Posterior cingulate gyrus (tissue), 11 donors: ENCODE measurements around the gene DMRTC2.

Source experiments
- DNase-seq, 10 donors: peaks; one replicate each; pipeline versions ENCODE4 v3.0.0 to v3.0.0-alpha.2; 2020 to 2021; ENCODE audit warnings: mixed read lengths in 3 of 10
- intact Hi-C: fragments of 100-400 bp; cut with DNase I; formaldehyde crosslinking; loops from one replicate; pipeline ENCODE4 v1.15.1; 2023

Gene DMRTC2

DNA sequence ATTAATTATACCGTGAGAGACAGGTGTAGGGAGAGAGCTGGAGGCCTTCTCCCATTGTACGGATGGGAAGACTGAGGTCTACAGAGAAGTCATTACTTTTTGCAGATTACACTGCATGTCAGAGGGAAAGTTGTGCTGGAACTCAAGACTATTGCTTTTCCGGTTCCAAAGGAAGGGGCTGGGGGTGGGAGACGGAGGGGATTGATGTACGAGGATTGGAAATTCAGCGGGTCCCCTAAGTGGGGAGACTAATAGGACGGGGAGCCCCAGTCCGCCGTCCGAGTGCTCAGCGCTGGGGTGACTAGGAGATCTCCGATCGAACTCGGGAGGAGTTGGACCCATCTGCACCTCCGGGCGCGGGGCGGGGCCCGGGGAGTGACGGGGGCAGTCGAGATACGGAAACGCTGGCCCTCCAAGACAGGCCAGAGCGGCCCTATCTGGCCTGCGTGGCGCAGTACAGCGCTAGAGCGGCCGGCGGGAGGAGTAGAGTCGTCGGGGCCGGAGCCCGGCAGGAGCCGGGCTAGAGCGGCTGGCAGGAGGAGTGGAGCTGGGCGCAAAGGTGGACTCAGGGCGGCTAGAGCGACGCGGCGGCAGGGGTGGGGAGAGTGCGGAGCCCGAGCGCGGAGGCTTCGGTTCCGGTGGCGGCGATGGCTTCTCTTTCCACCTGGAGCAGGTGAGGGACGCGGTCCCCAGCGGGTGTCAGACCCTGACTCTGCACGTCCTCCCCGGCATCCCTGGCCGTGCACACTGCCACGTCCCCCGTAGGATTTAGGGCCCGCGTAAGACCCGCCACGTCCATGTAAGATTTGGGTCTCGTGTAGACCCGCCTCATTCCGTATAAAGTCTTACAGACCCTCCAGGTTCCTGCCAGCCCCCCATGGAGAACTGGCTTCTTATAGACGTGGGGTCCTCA lies 39.2 kb downstream of the DMRTC2 start:
- peak; percentile 90 to 100 (median 96) for DNase-seq
- intact Hi-C loops: loop anchor here (1.0 kb wide), 1 partner anchor 24 kb away; the partner anchor contains the start of gene RPS19

- no peak for DNase-seq
- intact Hi-C loops: no loop called here
Measured at GRCh38 chr19:41886761-41887710, 42.2 kb downstream of the DMRTC2 start.

DNA sequence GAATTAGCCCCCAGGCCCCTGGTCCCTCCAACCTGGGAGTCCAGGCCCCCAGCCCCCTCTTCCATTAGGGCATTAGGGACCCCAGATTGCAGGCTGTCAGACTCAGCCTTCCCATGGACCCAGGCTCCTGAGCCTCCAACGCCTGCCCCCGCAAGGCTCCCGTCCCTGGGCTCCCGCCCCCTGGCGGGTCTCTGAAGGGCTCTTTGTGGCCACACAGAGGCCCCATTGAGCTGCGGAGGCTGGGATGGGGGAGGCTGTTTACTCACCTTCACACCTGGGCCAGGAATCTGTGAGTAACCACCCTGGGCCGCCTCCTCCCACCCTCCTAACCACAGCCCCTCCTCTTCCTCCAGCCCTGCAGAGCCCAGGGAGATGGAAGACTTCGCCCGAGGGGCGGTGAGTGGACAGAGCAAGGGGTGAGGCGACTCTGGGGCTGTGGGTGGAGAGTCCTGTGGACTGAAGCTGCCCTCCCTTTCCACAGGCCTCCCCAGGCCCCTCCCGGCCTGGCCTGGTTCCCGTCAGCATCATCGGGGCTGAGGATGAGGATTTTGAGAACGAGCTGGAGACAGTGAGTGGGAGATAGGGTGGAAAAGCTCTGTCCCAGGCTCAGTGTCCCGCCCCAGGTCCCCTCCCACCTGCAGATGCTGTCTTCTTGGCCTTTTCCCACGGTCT lies 43.0 kb downstream of the DMRTC2 start:
- intact Hi-C loops: no loop called here
- DNase-seq: peak in 6 of 10 donors; percentile 26 to 94 (median 53)

DNA sequence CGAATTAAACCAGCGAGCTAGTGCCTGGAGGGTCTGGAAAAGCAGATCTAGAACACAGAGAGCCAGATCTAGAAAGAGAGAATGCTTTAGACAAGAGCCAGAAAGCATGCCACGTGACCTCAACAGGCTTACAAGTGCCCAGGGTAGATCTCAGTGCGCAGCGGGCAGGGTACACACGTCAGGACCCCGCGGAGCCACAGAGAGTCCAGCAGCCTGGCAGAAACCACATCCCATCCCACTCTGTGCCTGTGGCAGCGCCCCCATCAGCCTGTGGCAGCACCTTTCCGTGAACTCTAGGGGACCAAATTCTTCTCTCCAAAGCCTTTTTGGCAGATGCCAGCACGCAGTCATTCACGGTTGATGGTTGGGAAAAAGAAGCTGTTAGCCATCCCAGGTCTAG lies 44.1 kb downstream of the DMRTC2 start:
- intact Hi-C loops: no loop called here
- no peak for DNase-seq

GRCh38 chr19:41889896-41890295 lies 45.1 kb downstream of the DMRTC2 start:
- DNase-seq: no peak
- intact Hi-C loops: no loop called here

- no peak for DNase-seq
- intact Hi-C loops: no loop called here
Measured at GRCh38 chr19:41890936-41891335, 46.1 kb downstream of the DMRTC2 start.

GRCh38 chr19:41892173-41892902 lies 47.5 kb downstream of the DMRTC2 start:
- DNase-seq: no peak
- intact Hi-C loops: no loop called here

- no peak for DNase-seq
- intact Hi-C loops: no loop called here
Measured at GRCh38 chr19:41893899-41894298, 49.1 kb downstream of the DMRTC2 start.

GRCh38 chr19:41894350-41894749 lies 49.5 kb downstream of the DMRTC2 start:
- DNase-seq: no peak
- intact Hi-C loops: no loop called here

DNA sequence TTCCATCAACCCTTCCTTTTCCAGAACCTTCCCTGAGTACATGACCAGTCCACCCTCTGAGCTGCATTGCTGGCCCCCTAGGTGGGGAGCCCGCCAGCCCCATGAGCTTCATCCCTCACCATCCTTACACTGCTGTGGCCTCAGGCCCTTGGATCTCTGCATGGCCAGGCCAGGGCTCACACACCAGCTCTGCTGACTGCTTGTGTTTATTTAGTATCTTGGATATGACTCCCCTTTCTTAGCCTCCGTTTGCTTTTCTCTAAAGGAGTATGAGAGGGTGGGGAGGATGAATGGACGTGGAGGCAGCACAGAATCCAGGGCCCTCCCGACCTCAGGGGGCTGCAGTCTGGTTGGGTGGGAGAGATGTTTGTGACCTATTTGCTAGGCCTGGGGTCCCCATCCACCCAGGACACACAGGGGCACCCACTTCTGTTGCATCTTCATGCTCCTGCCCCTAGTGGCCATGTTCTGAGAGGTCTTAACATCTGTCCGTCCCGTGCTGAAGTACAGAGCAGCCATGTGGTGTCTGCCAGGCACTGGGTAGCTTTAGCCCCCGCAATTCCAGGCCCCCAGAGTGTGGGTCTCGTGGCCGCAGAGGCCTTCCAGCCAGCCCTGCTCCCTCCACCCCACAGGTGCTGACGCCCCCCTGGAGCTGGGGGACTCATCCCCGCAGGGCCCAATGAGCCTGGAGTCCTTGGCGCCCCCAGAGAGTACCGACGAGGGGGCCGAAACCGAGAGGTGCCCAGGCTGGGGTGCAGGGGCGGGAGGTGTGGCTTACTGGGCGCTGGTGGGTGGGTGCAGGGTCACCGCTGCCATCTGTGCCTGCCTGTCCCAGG lies 51.1 kb downstream of the DMRTC2 start:
- intact Hi-C loops: no loop called here
- no peak for DNase-seq

- intact Hi-C loops: no loop called here
- no peak for DNase-seq
Measured at GRCh38 chr19:41896581-41896942, 51.7 kb downstream of the DMRTC2 start.

DNA sequence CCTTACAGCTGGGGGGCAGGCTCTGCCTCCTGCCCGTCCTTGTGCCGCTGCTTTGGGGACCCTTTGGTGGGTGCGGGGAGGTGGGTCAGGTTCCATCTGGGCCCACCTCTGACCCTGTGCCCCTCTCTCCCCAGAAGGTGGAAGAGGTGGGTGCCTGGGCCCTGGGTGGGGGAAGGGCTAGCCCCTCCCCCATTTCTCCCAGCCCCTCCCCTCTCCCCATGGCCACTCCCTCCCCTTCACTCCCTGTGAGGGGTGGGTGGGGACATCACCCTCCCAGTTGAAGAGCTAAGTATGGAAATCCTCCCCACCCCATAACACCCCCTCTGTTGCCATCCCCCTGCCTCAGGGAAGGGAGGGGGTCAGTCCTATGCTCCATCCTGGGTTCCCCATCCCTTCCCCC lies 52.3 kb downstream of the DMRTC2 start:
- intact Hi-C loops: no loop called here
- DNase-seq: no peak

GRCh38 chr19:41897820-41898219 lies 53.0 kb downstream of the DMRTC2 start:
- intact Hi-C loops: no loop called here

DNA sequence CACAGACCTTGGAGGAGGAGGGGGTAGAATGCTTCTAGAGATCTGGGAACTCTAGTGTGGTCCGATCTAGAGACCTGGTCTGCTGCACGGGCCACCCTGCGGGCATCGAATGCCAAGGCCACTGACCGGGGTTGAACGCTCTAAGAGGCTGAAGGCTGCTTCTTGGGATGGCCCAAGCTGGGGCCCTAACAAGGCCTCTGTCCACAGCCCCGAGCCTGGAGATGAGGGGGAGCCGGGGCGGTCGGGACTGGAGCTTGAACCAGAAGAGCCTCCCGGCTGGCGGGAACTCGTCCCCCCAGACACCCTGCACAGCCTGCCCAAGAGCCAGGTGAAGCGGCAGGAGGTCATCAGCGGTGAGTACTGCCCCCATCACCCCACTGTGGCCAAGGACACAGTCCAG lies 53.4 kb downstream of the DMRTC2 start:
- intact Hi-C loops: no loop called here
- no peak for DNase-seq

More at GRCh38 chr19:41897820-41898219, 53.0 kb downstream of the DMRTC2 start:
- DNase-seq: no peak
